Muscle of leg (tissue), 9 donors: Measurements from ENCODE around the gene RHOT1. TPM values are rescaled to one million over a fixed set of nuclear protein-coding genes. Genes with fewer than 3 reads are reported as not detected.

Experiments used
- polyA plus RNA-seq, 8 donors: library from polyadenylated mRNA; unstranded; fragments of 120-200 nt; gene quantifications; one replicate each; pipeline versions ENCODE4 v1.2.1 to v1.2.3, GENCODE V29; 2013; ENCODE audit warnings: inconsistent platforms in 1 of 8, low replicate concordance in 1 of 8; ENCODE audit not compliant: insufficient read length in 8 of 8, insufficient read depth in 1 of 8
- total RNA-seq: library from RNA; stranded (reverse); fragments of 120-200 nt; gene quantifications from one replicate; pipeline ENCODE4 v1.2.4, GENCODE V29; 2013

The RHOT1 gene
- total and polyA plus RNA-seq, 9 donors, result 30.4 to 37.2 (median 31.7) TPM

Other genes starting within 250 kb of the RHOT1 start
- gene UTP6, start 240.8 kb upstream of the RHOT1 start, total RNA-seq, result 54.4 TPM
- gene UTP6, start 240.8 kb upstream of the RHOT1 start, polyA plus RNA-seq, result 10 to 100 TPM; 40.9 to 52.9 (median 48.0) TPM
- 13.2 TPM for gene SUZ12, start 205.5 kb upstream of the RHOT1 start, total RNA-seq
- 10 to 100 TPM; 16.8 to 28.1 (median 21.2) TPM for gene SUZ12, start 205.5 kb upstream of the RHOT1 start, polyA plus RNA-seq
- 10.3 TPM for gene LRRC37B, start 135.1 kb upstream of the RHOT1 start, total RNA-seq
- gene LRRC37B, start 135.1 kb upstream of the RHOT1 start, polyA plus RNA-seq, result 10 to 100 TPM in 5 of 8 donors, 1 to 10 TPM in 3; 8.4 to 15.9 (median 12.0) TPM
- 1.3 TPM for gene RHBDL3, start 123.3 kb downstream of the RHOT1 start, total RNA-seq
- gene RHBDL3, start 123.3 kb downstream of the RHOT1 start, polyA plus RNA-seq, result 1 to 10 TPM; 1.1 to 2.4 (median 1.7) TPM
- gene C17orf75, start 199.7 kb downstream of the RHOT1 start, total RNA-seq, result 21.9 TPM
- 10 to 100 TPM; 13.7 to 22.3 (median 18.4) TPM for gene C17orf75, start 199.7 kb downstream of the RHOT1 start, polyA plus RNA-seq
- gene ZNF207, start 207.7 kb downstream of the RHOT1 start, total RNA-seq, result 83.3 TPM
- 100 to 1,000 TPM; 108 to 135 (median 113) TPM for gene ZNF207, start 207.7 kb downstream of the RHOT1 start, polyA plus RNA-seq